ACC112 (cell line): ENCODE measurements around the gene PNPLA4.

Source experiments
- H2AFZ ChIP-seq: fragments of 200-600 bp; sonication (generic); one replicate; pipeline ENCODE4 v1.6.0; 2017; ENCODE audit warnings: antibody characterized with exemption, low read length; ENCODE audit not compliant: unreplicated experiment
- H3K27ac ChIP-seq: fragments of 200-600 bp; sonication (generic); 2 replicates; pipeline ENCODE4 v1.5.1; 2014; ENCODE audit warnings: low read depth, mild to moderate bottlenecking, antibody characterized with exemption, low read length, moderate library complexity
- H3K27me3 ChIP-seq: fragments of 200-600 bp; sonication (generic); 2 replicates; pipeline ENCODE4 v1.6.1; 2014; ENCODE audit warnings: mild to moderate bottlenecking, antibody characterized with exemption, low read length, moderate library complexity, mixed read lengths; ENCODE audit not compliant: insufficient read depth
- H3K36me3 ChIP-seq: fragments of 200-600 bp; sonication (generic); 2 replicates; pipeline ENCODE4 v1.6.1; 2016; ENCODE audit warnings: mild to moderate bottlenecking, antibody characterized with exemption, low read length, moderate library complexity, mixed read lengths; ENCODE audit not compliant: insufficient read depth
- H3K4me1 ChIP-seq: fragments of 200-600 bp; sonication (generic); one replicate; pipeline ENCODE4 v1.6.1; 2016; ENCODE audit warnings: low read length, mixed read lengths; ENCODE audit not compliant: insufficient read depth, unreplicated experiment, control insufficient read depth
- H3K4me3 ChIP-seq: fragments of 200-600 bp; sonication (generic); 2 replicates; pipeline ENCODE4 v1.5.1; 2014; ENCODE audit warnings: mild to moderate bottlenecking, low read depth, low read length
- H3K79me2 ChIP-seq: fragments of 200-600 bp; sonication (generic); one replicate; pipeline ENCODE4 v1.6.0; 2016; ENCODE audit warnings: low read length; ENCODE audit not compliant: control insufficient read depth, unreplicated experiment, insufficient read depth

Gene PNPLA4

GRCh38 chrX:7941390-7942042 is 14.3 kb upstream of the PNPLA4 start:
- Histone ChIP-seq H2AFZ (peak overlapping the region; percentile 21), H3K79me2 (no peaks in the 10 kb centered on the region), H3K36me3 (no peaks in the 10 kb centered on the region)

GRCh38 chrX:7934026-7934425 is 6.8 kb upstream of the PNPLA4 start:
- no peak overlapping the region for H3K4me3 ChIP-seq
- H3K36me3 ChIP-seq: no peaks in the 10 kb centered on the region
- H2AFZ ChIP-seq: no peak overlapping the region
- H3K27ac ChIP-seq: no peak overlapping the region
- no peaks in the 10 kb centered on the region for H3K27me3 ChIP-seq
- H3K79me2 ChIP-seq: no peaks in the 10 kb centered on the region
- no peaks in the 10 kb centered on the region for H3K4me1 ChIP-seq

More at GRCh38 chrX:7941390-7942042, 14.3 kb upstream of the PNPLA4 start:
- Histone ChIP-seq H3K4me1 (no peaks in the 10 kb centered on the region), H3K4me3 (no peak overlapping the region), H3K27me3 (no peaks in the 10 kb centered on the region), H3K27ac (no peak overlapping the region)

- H3K27ac ChIP-seq: peak overlapping the region; percentile 82
- H3K36me3 ChIP-seq: no peaks in the 10 kb centered on the region; the same call in 1 of the 2 replicates
- peak overlapping the region; percentile 100 for H2AFZ ChIP-seq
- peaks cover 4% of the 10 kb centered on the region for H3K79me2 ChIP-seq
- no peaks in the 10 kb centered on the region for H3K27me3 ChIP-seq
- H3K4me1 ChIP-seq: peaks cover 17% of the 10 kb centered on the region
- H3K4me3 ChIP-seq: peak overlapping the region; percentile 89
Observed at GRCh38 chrX:7926914-7927258, 327 bp downstream of the PNPLA4 start.

GRCh38 chrX:7926501-7926900 is 712 bp downstream of the PNPLA4 start:
- Histone ChIP-seq H3K79me2 (peaks cover 4% of the 10 kb centered on the region), H3K36me3 (no peaks in the 10 kb centered on the region; the same call in 1 of the 2 replicates), H3K27ac (peak overlapping the region; percentile 82), H3K4me3 (peak overlapping the region; percentile 89), H3K27me3 (no peaks in the 10 kb centered on the region), H2AFZ (peak overlapping the region; percentile 100), H3K4me1 (peaks cover 17% of the 10 kb centered on the region)

- Histone ChIP-seq H2AFZ (peak overlapping the region; percentile 89), H3K4me1 (peaks cover 17% of the 10 kb centered on the region), H3K27ac (peak overlapping the region; percentile 82), H3K27me3 (no peaks in the 10 kb centered on the region), H3K36me3 (no peaks in the 10 kb centered on the region; the same call in 1 of the 2 replicates), H3K79me2 (peaks cover 4% of the 10 kb centered on the region), H3K4me3 (peak overlapping the region; percentile 89)
Observed at GRCh38 chrX:7925867-7926472, 1.2 kb downstream of the PNPLA4 start.

GRCh38 chrX:7921750-7922149 is 5.5 kb downstream of the PNPLA4 start:
- no peak overlapping the region for H2AFZ ChIP-seq
- peaks cover 12% of the 10 kb centered on the region for H3K4me1 ChIP-seq
- H3K27ac ChIP-seq: no peak overlapping the region
- H3K79me2 ChIP-seq: no peaks in the 10 kb centered on the region
- no peaks in the 10 kb centered on the region; the same call in 1 of the 2 replicates for H3K36me3 ChIP-seq
- no peak overlapping the region for H3K4me3 ChIP-seq
- no peaks in the 10 kb centered on the region for H3K27me3 ChIP-seq

- H3K4me3 ChIP-seq: no peak overlapping the region
- H3K36me3 ChIP-seq: no peaks in the 10 kb centered on the region
- no peaks in the 10 kb centered on the region for H3K27me3 ChIP-seq
- H3K4me1 ChIP-seq: no peaks in the 10 kb centered on the region
- H2AFZ ChIP-seq: no peak overlapping the region
- H3K27ac ChIP-seq: no peak overlapping the region
- no peaks in the 10 kb centered on the region for H3K79me2 ChIP-seq
Observed at GRCh38 chrX:7908821-7909220, 18.4 kb downstream of the PNPLA4 start.

GRCh38 chrX:7904562-7904961 is 22.7 kb downstream of the PNPLA4 start:
- Histone ChIP-seq H3K36me3 (peaks cover 5% of the 10 kb centered on the region; the same call in 1 of the 2 replicates), H3K27me3 (no peaks in the 10 kb centered on the region), H3K27ac (no peak overlapping the region), H3K4me3 (no peak overlapping the region), H3K79me2 (no peaks in the 10 kb centered on the region), H2AFZ (no peak overlapping the region), H3K4me1 (no peaks in the 10 kb centered on the region)

GRCh38 chrX:7891928-7892327 is 35.3 kb downstream of the PNPLA4 start:
- H3K4me1 ChIP-seq: peaks cover 9% of the 10 kb centered on the region

GRCh38 chrX:7889680-7890079 is 37.5 kb downstream of the PNPLA4 start:
- H3K4me1 ChIP-seq: peaks cover 9% of the 10 kb centered on the region
- H3K27me3 ChIP-seq: no peaks in the 10 kb centered on the region
- no peak overlapping the region for H3K4me3 ChIP-seq
- H2AFZ ChIP-seq: no peak overlapping the region
- no peaks in the 10 kb centered on the region for H3K79me2 ChIP-seq
- H3K36me3 ChIP-seq: no peaks in the 10 kb centered on the region
- no peak overlapping the region for H3K27ac ChIP-seq

More at GRCh38 chrX:7891928-7892327, 35.3 kb downstream of the PNPLA4 start:
- Histone ChIP-seq H3K36me3 (no peaks in the 10 kb centered on the region), H3K79me2 (no peaks in the 10 kb centered on the region), H3K27ac (no peak overlapping the region), H2AFZ (no peak overlapping the region), H3K4me3 (no peak overlapping the region), H3K27me3 (no peaks in the 10 kb centered on the region)

GRCh38 chrX:7889135-7889534 is 38.1 kb downstream of the PNPLA4 start:
- no peaks in the 10 kb centered on the region for H3K27me3 ChIP-seq
- H3K27ac ChIP-seq: no peak overlapping the region
- H2AFZ ChIP-seq: no peak overlapping the region
- no peaks in the 10 kb centered on the region for H3K36me3 ChIP-seq
- H3K4me3 ChIP-seq: no peak overlapping the region
- no peaks in the 10 kb centered on the region for H3K79me2 ChIP-seq
- H3K4me1 ChIP-seq: peaks cover 9% of the 10 kb centered on the region
